Esophagus muscularis mucosa (tissue), 3 donors: ENCODE measurements around the gene GPR153.

ENCODE experiments used
- CTCF ChIP-seq, 3 experiments: fragments of 200-600 bp in 2 of 3; fragments of 450-650 bp in 1 of 3; sonication (generic) in 2 of 3; IDR thresholded peaks; one replicate each; pipeline ENCODE4 v1.5.1; 2017 to 2019; ENCODE audit warnings: antibody characterized with exemption in 3 of 3, mild to moderate bottlenecking in 2 of 3, moderate library complexity in 1 of 3
- POLR2A ChIP-seq: fragments of 450-650 bp; IDR thresholded peaks from one replicate; pipeline ENCODE4 v1.6.1; 2017; ENCODE audit warnings: antibody characterized with exemption, moderate library complexity, mild to moderate bottlenecking, low read depth

- TF ChIP-seq POLR2A (no peak), CTCF (IDR thresholded peaks at IDR 0.05) (no peak)
These were observed 40.6 kb upstream of the GPR153 start for GRCh38 chr1:6301526-6301925.
